ENCODE results near the gene GYPB.
"Not testable (repeated sequence)": the region's sequence is repeated elsewhere in the genome, so short reads cannot be mapped to it uniquely, and the experiment has no call there.

DNA sequence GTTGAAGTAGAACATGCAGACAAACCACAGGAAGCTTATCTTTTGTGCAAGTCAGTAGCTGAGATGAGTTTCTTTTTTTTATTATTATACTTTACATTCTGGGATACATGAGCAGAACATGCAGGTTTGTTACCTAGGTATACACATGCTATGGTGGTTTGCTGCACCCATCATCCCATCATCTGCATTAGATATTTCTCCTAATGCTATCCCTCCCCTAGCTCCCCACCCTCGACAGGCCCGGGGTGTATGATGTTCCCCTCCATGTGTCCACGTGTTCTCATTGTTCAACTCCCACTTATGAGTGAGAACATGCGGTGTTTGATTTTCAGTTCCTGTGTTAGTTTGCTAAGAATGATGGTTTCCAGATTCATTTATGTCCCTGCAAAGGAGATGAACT lies 11.5 kb upstream of the GYPB start:
- TF ChIP-seq, protein P1, sequence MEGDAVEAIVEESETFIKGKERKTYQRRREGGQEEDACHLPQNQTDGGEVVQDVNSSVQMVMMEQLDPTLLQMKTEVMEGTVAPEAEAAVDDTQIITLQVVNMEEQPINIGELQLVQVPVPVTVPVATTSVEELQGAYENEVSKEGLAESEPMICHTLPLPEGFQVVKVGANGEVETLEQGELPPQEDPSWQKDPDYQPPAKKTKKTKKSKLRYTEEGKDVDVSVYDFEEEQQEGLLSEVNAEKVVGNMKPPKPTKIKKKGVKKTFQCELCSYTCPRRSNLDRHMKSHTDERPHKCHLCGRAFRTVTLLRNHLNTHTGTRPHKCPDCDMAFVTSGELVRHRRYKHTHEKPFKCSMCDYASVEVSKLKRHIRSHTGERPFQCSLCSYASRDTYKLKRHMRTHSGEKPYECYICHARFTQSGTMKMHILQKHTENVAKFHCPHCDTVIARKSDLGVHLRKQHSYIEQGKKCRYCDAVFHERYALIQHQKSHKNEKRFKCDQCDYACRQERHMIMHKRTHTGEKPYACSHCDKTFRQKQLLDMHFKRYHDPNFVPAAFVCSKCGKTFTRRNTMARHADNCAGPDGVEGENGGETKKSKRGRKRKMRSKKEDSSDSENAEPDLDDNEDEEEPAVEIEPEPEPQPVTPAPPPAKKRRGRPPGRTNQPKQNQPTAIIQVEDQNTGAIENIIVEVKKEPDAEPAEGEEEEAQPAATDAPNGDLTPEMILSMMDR (IDR thresholded peaks at IDR 0.05): not testable (repeated sequence)
- TF ChIP-seq POLR2AphosphoS5 (IDR thresholded peaks at IDR 0.05; ENCODE audit: low read depth, low read length); SIN3A (IDR thresholded peaks at IDR 0.05; ENCODE audit: borderline replicate concordance, insufficient read depth, low read depth, low read length): not testable (repeated sequence)
